DND-41 (cell line): ENCODE results near the gene BCAS3.

Source experiments
- ATAC-seq: fragments of 200-7000 bp; cut with Tn5 transposase; 3 replicates; pipeline ENCODE4 v1.9.1; 2021; ENCODE audit warnings: low read depth; ENCODE audit not compliant: insufficient read depth
- DNase-seq: peaks from one replicate; pipeline ENCODE4 v3.0.0-alpha.2; 2020
- H2AFZ ChIP-seq: 2 replicates; pipeline ENCODE4 v1.6.0; 2012; ENCODE audit warnings: low read depth, low read length
- H3K27ac ChIP-seq: 2 replicates; pipeline ENCODE4 v1.5.1; 2012; ENCODE audit warnings: low read length, inconsistent platforms
- H3K27me3 ChIP-seq: fragments of 200-600 bp; sonication (generic); 2 replicates; pipeline ENCODE4 v1.6.0; 2012; ENCODE audit warnings: low read length, mild to moderate bottlenecking, inconsistent platforms; ENCODE audit not compliant: insufficient read depth, poor library complexity
- H3K36me3 ChIP-seq: 2 replicates; pipeline ENCODE4 v1.5.1; 2012; ENCODE audit warnings: low read length, inconsistent platforms; ENCODE audit not compliant: insufficient read depth
- H3K4me1 ChIP-seq: 2 replicates; pipeline ENCODE4 v1.5.1; 2012; ENCODE audit warnings: mild to moderate bottlenecking, low read length; ENCODE audit not compliant: insufficient read depth
- H3K4me2 ChIP-seq: 2 replicates; pipeline ENCODE4 v1.6.0; 2012; ENCODE audit warnings: mild to moderate bottlenecking, moderate library complexity, low read length, inconsistent platforms; ENCODE audit not compliant: insufficient read depth
- H3K4me3 ChIP-seq, 2 experiments: fragments of 200-600 bp in 1 of 2; shearing (Covaris generic) in 1 of 2; 2 replicates each; pipeline ENCODE4 v1.5.1; 2012 to 2016; ENCODE audit warnings: inconsistent platforms in 2 of 2, low read length in 2 of 2, mild to moderate bottlenecking in 2 of 2, low read depth in 1 of 2, moderate library complexity in 1 of 2
- H3K79me2 ChIP-seq: 2 replicates; pipeline ENCODE4 v1.6.0; 2012; ENCODE audit warnings: low read length, inconsistent platforms; ENCODE audit not compliant: insufficient read depth
- H3K9ac ChIP-seq: 2 replicates; pipeline ENCODE4 v1.6.0; 2012; ENCODE audit warnings: low read depth, mild to moderate bottlenecking, inconsistent platforms, low read length, moderate library complexity
- H3K9me3 ChIP-seq: 2 replicates; pipeline ENCODE4 v1.5.1; 2012; ENCODE audit warnings: low read length, moderate library complexity, mild to moderate bottlenecking, inconsistent platforms; ENCODE audit not compliant: insufficient read depth, severe bottlenecking
- H4K20me1 ChIP-seq: 2 replicates; pipeline ENCODE4 v1.6.0; 2012; ENCODE audit warnings: low read length; ENCODE audit not compliant: insufficient read depth
- EZH2 ChIP-seq: IDR thresholded peaks from 3 replicates; pipeline ENCODE4 v1.6.1; 2012; ENCODE audit warnings: borderline replicate concordance, low read depth, mild to moderate bottlenecking, moderate library complexity, low read length, inconsistent platforms; ENCODE audit not compliant: severe bottlenecking
- TF ChIP-seq, protein P1 (sequence below): IDR thresholded peaks from 2 replicates; pipeline ENCODE4 v1.5.1; 2012; ENCODE audit warnings: borderline replicate concordance, low read length, moderate library complexity, mild to moderate bottlenecking; ENCODE audit not compliant: poor library complexity, severe bottlenecking; ENCODE audit errors: extremely low read depth

The BCAS3 gene

GRCh38 chr17:61330174-61331150 lies 652.8 kb downstream of the BCAS3 start:
- Histone ChIP-seq H3K4me2 (no peak overlapping the region), H3K27ac (no peak overlapping the region), H3K9ac (no peak overlapping the region), H2AFZ (no peak overlapping the region), H3K9me3 (no peaks in the 10 kb centered on the region), H3K27me3 (no peaks in the 10 kb centered on the region), H3K36me3 (no peaks in the 10 kb centered on the region), H4K20me1 (no peaks in the 10 kb centered on the region), H3K79me2 (no peaks in the 10 kb centered on the region), H3K4me1 (no peaks in the 10 kb centered on the region), H3K4me3 (no peak overlapping the region)
- DNase-seq: no peak
- no peak for TF ChIP-seq EZH2
- no peak for ATAC-seq

- no peaks in the 10 kb centered on the region for H4K20me1 ChIP-seq
- H3K27me3 ChIP-seq: no peaks in the 10 kb centered on the region
- H2AFZ ChIP-seq: no peak overlapping the region
- no peak overlapping the region for H3K27ac ChIP-seq
- H3K4me3 ChIP-seq: no peak overlapping the region
- no peaks in the 10 kb centered on the region for H3K9me3 ChIP-seq
- no peak overlapping the region for H3K9ac ChIP-seq
- no peak overlapping the region for H3K4me2 ChIP-seq
- H3K79me2 ChIP-seq: no peaks in the 10 kb centered on the region
- no peak for TF ChIP-seq EZH2
- TF ChIP-seq, protein P1, sequence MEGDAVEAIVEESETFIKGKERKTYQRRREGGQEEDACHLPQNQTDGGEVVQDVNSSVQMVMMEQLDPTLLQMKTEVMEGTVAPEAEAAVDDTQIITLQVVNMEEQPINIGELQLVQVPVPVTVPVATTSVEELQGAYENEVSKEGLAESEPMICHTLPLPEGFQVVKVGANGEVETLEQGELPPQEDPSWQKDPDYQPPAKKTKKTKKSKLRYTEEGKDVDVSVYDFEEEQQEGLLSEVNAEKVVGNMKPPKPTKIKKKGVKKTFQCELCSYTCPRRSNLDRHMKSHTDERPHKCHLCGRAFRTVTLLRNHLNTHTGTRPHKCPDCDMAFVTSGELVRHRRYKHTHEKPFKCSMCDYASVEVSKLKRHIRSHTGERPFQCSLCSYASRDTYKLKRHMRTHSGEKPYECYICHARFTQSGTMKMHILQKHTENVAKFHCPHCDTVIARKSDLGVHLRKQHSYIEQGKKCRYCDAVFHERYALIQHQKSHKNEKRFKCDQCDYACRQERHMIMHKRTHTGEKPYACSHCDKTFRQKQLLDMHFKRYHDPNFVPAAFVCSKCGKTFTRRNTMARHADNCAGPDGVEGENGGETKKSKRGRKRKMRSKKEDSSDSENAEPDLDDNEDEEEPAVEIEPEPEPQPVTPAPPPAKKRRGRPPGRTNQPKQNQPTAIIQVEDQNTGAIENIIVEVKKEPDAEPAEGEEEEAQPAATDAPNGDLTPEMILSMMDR: no peak
- ATAC-seq (no peak), DNase-seq (no peak)
- H3K36me3 ChIP-seq: no peaks in the 10 kb centered on the region
- no peaks in the 10 kb centered on the region for H3K4me1 ChIP-seq
These were observed 653.5 kb downstream of the BCAS3 start for GRCh38 chr17:61331178-61331577.

DNA sequence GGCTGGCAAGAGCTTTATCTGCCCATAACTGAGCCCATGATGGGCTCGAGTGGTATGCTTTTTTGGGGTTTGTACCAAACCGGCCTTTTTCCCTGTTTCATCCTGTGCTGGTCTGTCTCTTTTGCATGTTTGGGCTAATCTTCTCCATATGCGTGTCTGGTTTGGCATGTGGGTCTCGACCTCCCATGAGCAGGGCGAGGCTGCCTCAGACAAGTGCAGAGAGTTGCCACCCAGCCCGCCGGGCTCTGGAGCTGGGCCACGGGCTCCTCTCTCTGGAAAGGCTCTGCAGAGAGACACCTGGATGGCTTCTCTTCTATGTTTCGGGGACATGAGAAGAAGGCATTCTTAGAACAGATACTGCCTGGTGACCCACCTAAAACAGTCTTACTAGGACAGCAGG lies 654.2 kb downstream of the BCAS3 start:
- no peak overlapping the region for H3K4me2 ChIP-seq
- H3K27me3 ChIP-seq: no peaks in the 10 kb centered on the region
- H4K20me1 ChIP-seq: no peaks in the 10 kb centered on the region
- DNase-seq (no peak), ATAC-seq (no peak)
- H3K27ac ChIP-seq: no peak overlapping the region
- H3K79me2 ChIP-seq: no peaks in the 10 kb centered on the region
- no peak overlapping the region for H3K4me3 ChIP-seq
- no peak overlapping the region for H3K9ac ChIP-seq
- H3K36me3 ChIP-seq: no peaks in the 10 kb centered on the region
- H2AFZ ChIP-seq: no peak overlapping the region
- TF ChIP-seq, protein P1: no peak
- TF ChIP-seq EZH2: no peak
- H3K9me3 ChIP-seq: no peaks in the 10 kb centered on the region
- no peaks in the 10 kb centered on the region for H3K4me1 ChIP-seq

DNA sequence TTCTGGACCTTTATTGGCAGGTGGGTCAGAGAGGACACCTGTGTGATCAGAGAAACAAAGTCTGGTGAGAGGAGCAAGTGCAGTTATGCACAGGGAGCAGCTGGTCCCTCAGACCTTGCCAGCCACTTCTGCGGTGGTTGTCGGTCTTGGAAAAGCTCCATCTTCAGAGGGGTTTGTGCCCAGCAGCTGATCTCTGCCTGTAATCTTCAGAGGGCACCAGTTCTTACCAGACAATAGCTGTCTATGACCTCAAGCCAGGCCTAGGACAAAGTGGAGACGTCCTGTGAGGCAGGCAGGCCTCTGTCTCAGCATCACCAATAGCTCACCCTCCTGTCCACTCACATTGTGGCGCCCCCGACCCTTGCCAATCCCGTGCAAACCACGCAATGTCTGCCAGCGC lies 655.5 kb downstream of the BCAS3 start:
- H3K9ac ChIP-seq: no peak overlapping the region
- H3K4me2 ChIP-seq: no peak overlapping the region
- H3K9me3 ChIP-seq: no peaks in the 10 kb centered on the region
- DNase-seq: no peak
- no peaks in the 10 kb centered on the region for H3K4me1 ChIP-seq
- no peaks in the 10 kb centered on the region for H3K27me3 ChIP-seq
- no peak overlapping the region for H2AFZ ChIP-seq
- no peak for TF ChIP-seq EZH2
- TF ChIP-seq, protein P1: no peak
- no peak overlapping the region for H3K4me3 ChIP-seq
- no peak overlapping the region for H3K27ac ChIP-seq
- no peaks in the 10 kb centered on the region for H3K79me2 ChIP-seq
- no peaks in the 10 kb centered on the region for H3K36me3 ChIP-seq
- ATAC-seq: no peak
- H4K20me1 ChIP-seq: no peaks in the 10 kb centered on the region
